H1 (cell line): ENCODE data around the gene CIB2. TPM values are rescaled to one million over a fixed set of nuclear protein-coding genes. Genes with fewer than 3 reads are reported as not detected.

Experiments used
- CTCF ChIA-PET: fragments of 300-600 bp; sonication (Branson Sonifier 250); formaldehyde crosslinking; loops from one replicate; lab custom pipeline; 2021; ENCODE audit not compliant: partially characterized antibody; lab: Charles Lee
- POLR2A ChIA-PET: fragments of 300-600 bp; sonication (Branson Sonifier 250); formaldehyde crosslinking; loops from one replicate; lab custom pipeline; 2021; ENCODE audit warnings: inconsistent platforms; ENCODE audit not compliant: partially characterized antibody; lab: Charles Lee
- DNase-seq, 2 experiments: peaks; one replicate each; pipeline versions ENCODE4 v3.0.0 to v3.0.0-alpha.2; 2010 to 2022; ENCODE audit warnings: low spot score in 2 of 2, low read depth in 1 of 2, mixed read lengths in 1 of 2
- FAIRE-seq: peaks from 2 replicates; lab custom pipeline; 2011; peaks lifted over from hg19 to GRCh38; lab: Jason Lieb, UNC
- H2AFZ ChIP-seq: 2 replicates; pipeline ENCODE4 v1.8.1; 2012; ENCODE audit warnings: low read length, inconsistent platforms
- H2AK5ac ChIP-seq: 2 replicates; pipeline ENCODE4 v1.6.1; 2013; ENCODE audit warnings: low read depth, low read length
- H2BK120ac ChIP-seq: replicated peaks from 2 replicates; pipeline ENCODE3; 2013; ENCODE audit warnings: low read depth, low read length, inconsistent platforms
- H2BK12ac ChIP-seq: 2 replicates; pipeline ENCODE4 v1.6.1; 2013; ENCODE audit warnings: low read depth, low read length
- H2BK15ac ChIP-seq: 2 replicates; pipeline ENCODE4 v1.6.1; 2013; ENCODE audit warnings: low read length
- H2BK20ac ChIP-seq: 2 replicates; pipeline ENCODE4 v1.6.1; 2013; ENCODE audit warnings: low read length
- H2BK5ac ChIP-seq: 2 replicates; pipeline ENCODE4 v1.6.1; 2013; ENCODE audit warnings: low read depth, low read length
- H3K14ac ChIP-seq: 2 replicates; pipeline ENCODE4 v1.6.1; 2013; ENCODE audit warnings: inconsistent platforms; ENCODE audit not compliant: insufficient read length
- H3K18ac ChIP-seq: 2 replicates; pipeline ENCODE4 v1.6.1; 2013; ENCODE audit warnings: low read length; ENCODE audit errors: extremely low read depth
- H3K23ac ChIP-seq: 2 replicates; pipeline ENCODE4 v1.6.1; 2013; ENCODE audit warnings: inconsistent platforms; ENCODE audit not compliant: insufficient read length
- H3K23me2 ChIP-seq: 2 replicates; pipeline ENCODE4 v1.6.1; 2013; ENCODE audit warnings: low read depth, low read length
- H3K27ac ChIP-seq: 2 replicates; pipeline ENCODE4 v1.6.1; 2011; ENCODE audit warnings: low read depth, low read length, inconsistent platforms
- H3K27me3 ChIP-seq, 4 experiments: replicated peaks in 1 of 4; 1 replicate in 1 of 4; 2 replicates in 3 of 4; pipeline versions ENCODE4 v1.6.1 to v1.8.1; 2011 to 2013; ENCODE audit warnings: low read length in 3 of 4, mild to moderate bottlenecking in 3 of 4, inconsistent platforms in 2 of 4, mixed read lengths in 2 of 4, moderate library complexity in 1 of 4; ENCODE audit not compliant: control insufficient read depth in 3 of 4, insufficient read depth in 3 of 4; ENCODE audit errors: extremely low read depth in 1 of 4
- H3K36me3 ChIP-seq, 4 experiments: 2 replicates each; pipeline versions ENCODE4 v1.6.1 to v1.8.1; 2011 to 2013; ENCODE audit warnings: mild to moderate bottlenecking in 4 of 4, low read length in 3 of 4, moderate library complexity in 2 of 4, control low read depth in 1 of 4, inconsistent platforms in 1 of 4; ENCODE audit not compliant: insufficient read depth in 4 of 4, control insufficient read depth in 2 of 4
- H3K4ac ChIP-seq: replicated peaks from 2 replicates; pipeline ENCODE3; 2013; ENCODE audit warnings: low read length, low read depth, mixed read lengths, inconsistent platforms; ENCODE audit not compliant: insufficient read length
- H3K4me1 ChIP-seq, 4 experiments: replicated peaks in 1 of 4; 1 replicate in 1 of 4; 2 replicates in 3 of 4; pipeline versions ENCODE4 v1.6.1 to v1.8.1; 2011 to 2013; ENCODE audit warnings: low read length in 3 of 4, inconsistent platforms in 2 of 4, mixed read lengths in 1 of 4; ENCODE audit not compliant: insufficient read depth in 4 of 4, control insufficient read depth in 3 of 4
- H3K4me2 ChIP-seq, 2 experiments: 2 replicates each; pipeline versions ENCODE4 v1.6.1 to v1.8.1; 2011 to 2013; ENCODE audit warnings: low read depth in 2 of 2, low read length in 2 of 2, control low read depth in 1 of 2, inconsistent platforms in 1 of 2, mild to moderate bottlenecking in 1 of 2; ENCODE audit not compliant: insufficient read depth in 1 of 2
- H3K4me3 ChIP-seq, 4 experiments: fragments of 200-600, 300-600 bp in 1 of 4; sonication (generic), shearing (Covaris generic), sonication (Bioruptor Twin) in 1 of 4; 2 replicates each; pipeline versions ENCODE4 v1.5.1 to v1.8.1; 2011 to 2016; ENCODE audit warnings: low read length in 4 of 4, low read depth in 3 of 4, control low read depth in 2 of 4, inconsistent platforms in 2 of 4, mild to moderate bottlenecking in 2 of 4, mixed read lengths in 1 of 4, moderate library complexity in 1 of 4; ENCODE audit not compliant: insufficient read depth in 2 of 4; ENCODE audit errors: extremely low read depth in 1 of 4
- H3K56ac ChIP-seq: replicated peaks from 2 replicates; pipeline ENCODE3; 2013; ENCODE audit warnings: low read depth, mild to moderate bottlenecking, mixed read lengths, low read length, inconsistent platforms; ENCODE audit not compliant: insufficient read length
- H3K79me1 ChIP-seq: 2 replicates; pipeline ENCODE4 v1.6.1; 2013; ENCODE audit warnings: low read depth, low read length, control low read depth
- H3K79me2 ChIP-seq, 2 experiments: 2 replicates each; pipeline versions ENCODE4 v1.6.1 to v1.8.1; 2012 to 2013; ENCODE audit warnings: low read length in 2 of 2, mild to moderate bottlenecking in 2 of 2, inconsistent platforms in 1 of 2; ENCODE audit not compliant: insufficient read depth in 2 of 2, control insufficient read depth in 1 of 2
- H3K9ac ChIP-seq, 4 experiments: replicated peaks in 1 of 4; 1 replicate in 1 of 4; 2 replicates in 3 of 4; pipeline versions ENCODE4 v1.6.1 to v1.8.1; 2011 to 2013; ENCODE audit warnings: low read depth in 3 of 4, low read length in 3 of 4, control low read depth in 2 of 4, mild to moderate bottlenecking in 2 of 4, moderate library complexity in 2 of 4, inconsistent platforms in 1 of 4; ENCODE audit errors: extremely low read depth in 1 of 4
- H3K9me3 ChIP-seq, 2 experiments: 2 replicates each; pipeline versions ENCODE4 v1.6.1 to v1.8.1; 2012 to 2013; ENCODE audit warnings: mild to moderate bottlenecking in 2 of 2, moderate library complexity in 2 of 2, control low read depth in 1 of 2, inconsistent platforms in 1 of 2, low read depth in 1 of 2, low read length in 1 of 2, mixed read lengths in 1 of 2; ENCODE audit not compliant: insufficient read depth in 2 of 2
- H4K20me1 ChIP-seq, 2 experiments: replicated peaks in 1 of 2; 2 replicates each; pipeline versions ENCODE3 to v1.8.1; 2011 to 2013; ENCODE audit warnings: inconsistent platforms in 2 of 2, low read length in 2 of 2, mild to moderate bottlenecking in 1 of 2; ENCODE audit not compliant: insufficient read depth in 2 of 2, control insufficient read depth in 1 of 2
- H4K5ac ChIP-seq: 2 replicates; pipeline ENCODE4 v1.6.1; 2013; ENCODE audit warnings: low read length, low read depth, mixed read lengths, inconsistent platforms; ENCODE audit not compliant: insufficient read length
- H4K8ac ChIP-seq: 2 replicates; pipeline ENCODE4 v1.8.0; 2013; ENCODE audit warnings: mild to moderate bottlenecking, moderate library complexity, low read length, inconsistent platforms; ENCODE audit not compliant: insufficient read depth; ENCODE audit errors: extremely low read depth
- H4K91ac ChIP-seq: replicated peaks from 2 replicates; pipeline ENCODE3; 2013; ENCODE audit warnings: low read length, mixed read lengths, inconsistent platforms; ENCODE audit not compliant: insufficient read length
- JUND ChIP-seq: IDR thresholded peaks from 2 replicates; pipeline ENCODE4 v1.6.1; 2011; ENCODE audit warnings: mild to moderate bottlenecking, improper control_type of control experiment, low read length
- RBBP5 ChIP-seq: IDR thresholded peaks from 2 replicates; pipeline ENCODE4 v1.7.1; 2012; ENCODE audit warnings: low read depth, mild to moderate bottlenecking, inconsistent platforms, low read length, moderate library complexity, borderline replicate concordance
- SRF ChIP-seq: IDR thresholded peaks from 2 replicates; pipeline ENCODE4 v1.6.1; 2011; ENCODE audit warnings: mild to moderate bottlenecking, low read depth, low read length, moderate library complexity
- WGBS, 2 experiments: shearing (Covaris generic) in 1 of 2; methylation state at CpG; one replicate each; pipeline versions ENCODE4 v1.1.6 to v1.1.7; 2013 to 2015; ENCODE audit warnings: low lambda C conversion rate in 2 of 2, mixed read lengths in 2 of 2, inconsistent platforms in 1 of 2, low coverage in 1 of 2, missing lambda C conversion rate in 1 of 2; ENCODE audit not compliant: insufficient replicate concordance in 2 of 2, insufficient coverage in 1 of 2, insufficient read length in 1 of 2; ENCODE audit errors: extremely low coverage in 1 of 2, missing lambda C conversion rate in 1 of 2; 5-methylcytosine and 5-hydroxymethylcytosine counted together
- polyA plus RNA-seq, 7 experiments: library from polyadenylated mRNA; depleted of rRNA in 3 of 7; stranded (reverse) in 5 of 7; unstranded in 2 of 7; fragments of >200 nt in 5 of 7; fragments of 200-250 nt in 2 of 7; gene quantifications; 1 replicate in 5 of 7; 2 replicates in 1 of 7; 4 replicates in 1 of 7; pipeline versions ENCODE4 v1.2.1 to v1.2.3, GENCODE V29; 2011 to 2013; ENCODE audit warnings: missing spikeins in 2 of 7, mixed read lengths in 2 of 7
- total RNA-seq: library from RNA; stranded (reverse); fragmentation: NEBNext Ultra II Directional; extraction: Animal tissue kit (Norgen Biotek cat#: 25700); gene quantifications from 2 replicates; pipeline ENCODE4 v1.2.1, GENCODE V29; 2021

CIB2 gene
- total and polyA plus RNA-seq, 2 of the 8 experiments (the other 6 are each of a cell fraction or from before 2014, with no cell fraction given): 41.5 to 45.8 TPM

- FAIRE-seq (no peak), DNase-seq (peak in 1 of 2 experiments; percentile 52)
- no peak overlapping the region; the same call in 1 of the 2 replicates for H3K18ac ChIP-seq
- TF ChIP-seq RBBP5 (0 out of 2 replicates have a peak, but pooled peaks have one; percentile 49), JUND (no peak), SRF (peak; percentile 40; the same call in 1 of the 2 replicates)
- H2BK20ac ChIP-seq: peak overlapping the region; percentile 23; the same call in 1 of the 2 replicates
- peak overlapping the region; percentile 5 to 29; a peak in 2 of 4 replicates for H3K4me2 ChIP-seq
- 47% methylated on average over 5 of the region's 5 CpGs; no CpG with 5 or more reads in 1 of the 2 experiments for WGBS, 2 experiments
- H2BK120ac ChIP-seq: no peak overlapping the region
- H2AK5ac ChIP-seq: no peak overlapping the region
- no peak overlapping the region for H2BK12ac ChIP-seq
- H2BK15ac ChIP-seq: no peak overlapping the region
- no peak overlapping the region for H3K23ac ChIP-seq
- H3K23me2 ChIP-seq: no peaks in the 10 kb centered on the region
- H4K91ac ChIP-seq: no peak overlapping the region
- ChIA-PET POLR2A (interaction anchor here (1.5 to 2.0 kb wide), 2 partner anchors 10 to 19 kb away, joined by 3 to 9 read pairs; no protein-coding TSS in a partner anchor), CTCF (interaction anchor here (0.8 to 5.2 kb wide), 12 partner anchors 9 to 154 kb away, joined by 3 to 31 read pairs (median 4); partner anchors contain the start of genes ACSBG1 and CIB2)
- H2AFZ ChIP-seq: no peak overlapping the region
- no peaks in the 10 kb centered on the region; the same call in 1 of the 2 replicates for H3K79me1 ChIP-seq
- H3K4me1 ChIP-seq: peaks cover 0 to 11% (median 9%) of the 10 kb centered on the region in 4 experiments; a peak in 6 of 7 replicates
- no peak overlapping the region for H3K56ac ChIP-seq
- H3K36me3 ChIP-seq: no peaks in the 10 kb centered on the region
- H3K14ac ChIP-seq: no peak overlapping the region
- H3K4ac ChIP-seq: no peak overlapping the region
- H4K8ac ChIP-seq: no peak overlapping the region
- no peak overlapping the region for H3K9ac ChIP-seq
- peak overlapping the region; percentile 32; the same call in 1 of the 2 replicates for H3K27ac ChIP-seq
- peak overlapping the region in 1 of 4 experiments; percentile 1; a peak in 3 of 8 replicates for H3K4me3 ChIP-seq
- H4K5ac ChIP-seq: no peak overlapping the region
- H3K9me3 ChIP-seq: no peaks in the 10 kb centered on the region
- no peaks in the 10 kb centered on the region for H3K79me2 ChIP-seq
- H2BK5ac ChIP-seq: no peak overlapping the region
- H3K27me3 ChIP-seq: no peaks in the 10 kb centered on the region
- peaks cover 0 to 2% of the 10 kb centered on the region in 2 experiments for H4K20me1 ChIP-seq
These were observed 10.7 kb downstream of the CIB2 start for GRCh38 chr15:78120523-78120922.
